ENCODE results near the gene KCNIP1. TPM values are rescaled to one million over a fixed set of nuclear protein-coding genes. Genes with fewer than 3 reads are reported as not detected.

The KCNIP1 gene
- total RNA-seq, 1 donor from 2014 or later, result not detected

- intact Hi-C loops (cut with DNase I), result loop anchor here (2.0 to 10.0 kb wide), 3 partner anchors 197 to 404 kb away; no protein-coding TSS in a partner anchor
- ATAC-seq (peak; percentile 17), DNase-seq (ENCODE audit: missing footprints) (peak; percentile 18)
These were observed 127.8 kb downstream of the KCNIP1 start for GRCh38 chr5:170631466-170632195.

- intact Hi-C loops (cut with DNase I), result loop anchor here (2.0 to 10.0 kb wide), 3 partner anchors 198 to 405 kb away; no protein-coding TSS in a partner anchor
- ATAC-seq (no peak), DNase-seq (ENCODE audit: missing footprints) (no peak)
These were observed 128.6 kb downstream of the KCNIP1 start for GRCh38 chr5:170632266-170632984.

DNA sequence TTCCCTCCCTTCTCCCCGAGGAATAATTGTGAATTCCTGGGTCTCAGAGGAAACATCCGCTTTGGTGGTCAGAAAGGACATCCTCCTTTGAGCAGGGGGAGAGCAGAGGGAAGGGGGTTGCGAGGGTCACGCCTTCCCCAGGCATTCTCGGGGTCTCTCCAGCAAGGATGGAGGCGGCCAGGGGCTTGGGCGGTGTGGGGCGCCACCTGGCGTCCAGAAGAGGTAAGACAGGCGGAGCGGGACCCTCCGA, 129.1 kb downstream of the KCNIP1 start:
- DNase-seq (ENCODE audit: missing footprints) (peak; percentile 81), ATAC-seq (peak; percentile 64)
- intact Hi-C loops (cut with DNase I), result loop anchor here (2.0 to 10.0 kb wide), 3 partner anchors 198 to 406 kb away; no protein-coding TSS in a partner anchor

GRCh38 chr5:170633235-170634081, 129.6 kb downstream of the KCNIP1 start:
- ATAC-seq (peak; percentile 77), DNase-seq (ENCODE audit: missing footprints) (peak; percentile 66)
- intact Hi-C loops (cut with DNase I), result loop anchor here (2.0 to 10.0 kb wide), 3 partner anchors 199 to 406 kb away; no protein-coding TSS in a partner anchor

- DNase-seq (ENCODE audit: missing footprints) (no peak), ATAC-seq (no peak)
- intact Hi-C loops (cut with DNase I), result loop anchor here (5.0 to 10.0 kb wide), 2 partner anchors 360 to 407 kb away; no protein-coding TSS in a partner anchor
These were observed 130.6 kb downstream of the KCNIP1 start for GRCh38 chr5:170634256-170634990.

GRCh38 chr5:170635706-170636105, 131.9 kb downstream of the KCNIP1 start:
- intact Hi-C loops (cut with DNase I), result loop anchor here (5.0 to 10.0 kb wide), 2 partner anchors 107 to 361 kb away; no protein-coding TSS in a partner anchor
- ATAC-seq, result no peak
- no peak for DNase-seq (ENCODE audit: missing footprints)

DNA sequence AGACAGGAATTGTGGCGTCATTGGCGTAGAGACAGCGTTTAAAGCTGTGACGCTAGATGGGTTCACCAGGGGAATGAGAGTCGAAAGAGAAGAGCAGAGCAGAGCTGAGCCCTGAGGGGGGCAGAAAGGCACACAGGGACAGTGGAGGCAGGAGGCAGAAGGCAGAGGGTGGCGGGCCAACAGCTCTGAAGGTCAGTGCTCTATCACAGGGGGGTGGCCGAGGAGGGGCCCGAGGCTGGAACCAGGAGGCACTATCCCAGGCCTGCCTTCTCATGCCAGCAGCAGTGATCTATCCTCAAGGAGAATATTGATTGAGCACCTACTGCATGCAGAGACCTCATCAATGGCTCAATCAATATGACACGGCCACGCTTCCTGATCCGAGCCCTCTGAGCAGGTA, 132.4 kb downstream of the KCNIP1 start:
- intact Hi-C loops (cut with DNase I), result loop anchor here (5.0 to 10.0 kb wide), 2 partner anchors 106 to 361 kb away; no protein-coding TSS in a partner anchor

GRCh38 chr5:170636801-170637477, 133.1 kb downstream of the KCNIP1 start:
- ATAC-seq (no peak), DNase-seq (ENCODE audit: missing footprints) (no peak)
- intact Hi-C loops (cut with DNase I), result loop anchor here (5.0 to 10.0 kb wide), 2 partner anchors 105 to 362 kb away; no protein-coding TSS in a partner anchor

More for the DNA sequence above, 132.4 kb downstream of the KCNIP1 start:
- DNase-seq (ENCODE audit: missing footprints), result peak; percentile 57
- no peak for ATAC-seq

GRCh38 chr5:170638051-170638450, 134.2 kb downstream of the KCNIP1 start:
- ATAC-seq, result no peak
- no peak for DNase-seq (ENCODE audit: missing footprints)
- intact Hi-C loops (cut with DNase I), result loop anchor here (1.0 to 10.0 kb wide), 4 partner anchors 104 to 699 kb away; no protein-coding TSS in a partner anchor

GRCh38 chr5:170638454-170639220, 134.8 kb downstream of the KCNIP1 start:
- intact Hi-C loops (cut with DNase I), result loop anchor here (1.0 to 10.0 kb wide), 4 partner anchors 104 to 698 kb away; no protein-coding TSS in a partner anchor
- ATAC-seq, result peak; percentile 66
- DNase-seq (ENCODE audit: missing footprints), result no peak

- intact Hi-C loops (cut with DNase I), result loop anchor here (2.0 to 10.0 kb wide), 3 partner anchors 103 to 697 kb away; no protein-coding TSS in a partner anchor
- no peak for DNase-seq (ENCODE audit: missing footprints)
- ATAC-seq, result no peak
These were observed 135.6 kb downstream of the KCNIP1 start for GRCh38 chr5:170639221-170639925.

DNA sequence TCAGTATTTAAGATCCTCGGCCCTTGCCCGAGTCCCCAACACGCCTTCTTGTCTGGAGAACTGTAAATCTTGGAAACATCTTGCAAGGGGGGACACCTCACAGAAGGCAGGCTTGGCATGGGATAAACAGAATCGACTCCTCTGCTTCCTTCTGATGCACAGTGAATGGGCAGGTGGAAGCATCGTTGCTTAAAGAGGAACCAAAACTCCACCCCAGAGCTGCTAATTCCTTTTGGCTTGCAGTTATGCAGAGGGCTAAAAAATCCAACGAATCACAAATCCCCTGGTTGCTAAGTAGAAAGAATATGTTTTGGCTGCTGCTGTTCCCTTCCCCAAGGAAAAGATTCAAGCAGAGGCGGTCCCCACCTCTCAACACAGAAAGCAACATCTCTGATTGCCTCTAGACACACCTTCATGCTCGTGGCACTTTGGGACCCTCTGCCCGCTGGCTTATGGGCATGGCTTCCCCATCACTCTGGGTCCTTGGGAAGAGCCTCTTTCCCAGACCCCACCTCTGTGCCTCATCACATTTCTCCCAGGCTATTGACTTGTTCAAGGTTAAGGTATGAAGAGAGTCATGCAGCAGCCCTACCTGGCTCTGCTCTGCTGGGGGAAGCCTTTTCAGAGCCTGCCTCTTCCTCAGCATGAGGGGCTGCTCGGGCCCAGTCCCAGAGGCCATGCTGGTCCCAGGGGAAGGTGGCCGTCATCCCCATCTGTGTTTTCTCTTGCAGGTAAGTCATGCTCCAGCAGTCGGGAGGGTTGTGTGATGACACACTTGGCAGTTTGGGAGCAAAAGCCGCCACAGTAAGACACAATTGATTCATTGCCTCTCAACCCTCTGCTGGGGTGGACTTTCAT, 137.1 kb downstream of the KCNIP1 start:
- DNase-seq (ENCODE audit: missing footprints) (no peak), ATAC-seq (no peak)
- intact Hi-C loops (cut with DNase I), result no loop called here

DNA sequence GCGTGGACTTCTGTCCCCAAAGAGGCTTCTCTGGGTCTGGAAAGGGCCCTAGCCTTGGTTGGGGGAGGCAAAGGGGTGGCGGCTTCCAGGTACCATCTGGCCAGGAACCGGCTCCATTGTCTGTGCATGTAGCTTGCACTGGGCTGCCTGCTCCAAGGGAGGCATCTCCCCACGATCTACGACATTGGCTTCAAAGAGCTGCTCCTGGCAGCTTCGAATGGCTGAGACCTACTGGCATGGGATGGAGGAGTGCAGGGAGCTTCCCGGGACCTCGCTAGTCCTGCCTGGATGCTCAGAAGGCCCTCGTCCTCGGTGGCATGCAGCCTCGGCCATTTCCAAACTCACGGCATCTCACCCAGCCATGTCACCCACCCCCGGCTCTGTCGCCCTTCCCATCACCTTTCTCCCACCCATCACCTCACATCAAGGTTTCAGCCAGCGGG, 137.8 kb downstream of the KCNIP1 start:
- ATAC-seq, result no peak
- intact Hi-C loops (cut with DNase I), result no loop called here
- no peak for DNase-seq (ENCODE audit: missing footprints)

GRCh38 chr5:170642066-170642735, 138.4 kb downstream of the KCNIP1 start:
- intact Hi-C loops (cut with DNase I), result no loop called here
- DNase-seq (ENCODE audit: missing footprints), result no peak

More at GRCh38 chr5:170642066-170642735, 138.4 kb downstream of the KCNIP1 start:
- no peak for ATAC-seq
